ENCODE measurements around the gene LIN54.

Gene LIN54

GRCh38 chr4:82891707-82892466 is 118.7 kb downstream of the LIN54 start:
- DNase-seq (ENCODE audit: low read depth, low spot score) = no peak

- DNase-seq (ENCODE audit: low read depth, low spot score) = peak; percentile 87
Observed at GRCh38 chr4:82890901-82891706, 119.5 kb downstream of the LIN54 start, which contains the start of gene SEC31A. Gene SEC31A, minus strand, starts transcription at chr4:82891153. Its CDS starts 9,217 bp downstream, at chr4:82881936.

- no peak for DNase-seq (ENCODE audit: low read depth, low spot score)
Observed at GRCh38 chr4:82890528-82890900, 120.1 kb downstream of the LIN54 start.

GRCh38 chr4:82889287-82889686 is 121.3 kb downstream of the LIN54 start:
- no peak for DNase-seq (ENCODE audit: low read depth, low spot score)

GRCh38 chr4:82886147-82886942 is 124.3 kb downstream of the LIN54 start:
- no peak for DNase-seq (ENCODE audit: low read depth, low spot score)

- no peak for DNase-seq (ENCODE audit: low read depth, low spot score)
Observed at GRCh38 chr4:82885410-82885809, 125.2 kb downstream of the LIN54 start.
